GM12878 (cell line): Measurements from ENCODE around the gene ALDOB.

ENCODE experiments used
- CTCF ChIP-seq, 3 experiments: IDR thresholded peaks in 2 of 3; conservative IDR thresholded peaks in 1 of 3; 2 replicates each; pipeline ENCODE4 v1.5.1; 2011; ENCODE audit warnings: low read depth in 3 of 3, low read length in 3 of 3, mild to moderate bottlenecking in 3 of 3, control low read depth in 2 of 3, moderate library complexity in 2 of 3, inconsistent platforms in 1 of 3, mixed read lengths in 1 of 3; ENCODE audit not compliant: control insufficient read depth in 2 of 3, insufficient read depth in 1 of 3; ENCODE audit errors: extremely low read depth in 1 of 3
- HDGF ChIP-seq: fragments of 450-650 bp; IDR thresholded peaks from 2 replicates; pipeline ENCODE4 v1.6.1; 2016; ENCODE audit warnings: antibody characterized with exemption
- POLR2A ChIP-seq: IDR thresholded peaks from 2 replicates; pipeline ENCODE4 v1.6.1; 2011; ENCODE audit warnings: low read depth, mild to moderate bottlenecking, low read length
- SRF ChIP-seq, 2 experiments: IDR thresholded peaks; 2 replicates each; pipeline ENCODE4 v1.6.1; 2011; ENCODE audit warnings: low read depth in 2 of 2, low read length in 2 of 2, mild to moderate bottlenecking in 1 of 2, moderate library complexity in 1 of 2

- TF ChIP-seq CTCF (IDR thresholded peaks at IDR 0.05 in 2 of 3, conservative IDR thresholded peaks at IDR 0.05 in 1 of 3; ENCODE audit: control insufficient read depth in 2 of 3, extremely low read depth in 1 of 3, insufficient read depth in 1 of 3, low read depth in 3 of 3, low read length in 3 of 3) (no peak), POLR2A (no peak), SRF (IDR thresholded peaks at IDR 0.05; ENCODE audit: low read depth in 2 of 2, low read length in 2 of 2) (no peak), HDGF (no peak)
These were observed 6.7 kb upstream of the ALDOB start for GRCh38 chr9:101442318-101442717.
